GOT3 (cell line): ENCODE results near the gene ZNF107.
"Not testable (repeated sequence)": the region's sequence is repeated elsewhere in the genome, so short reads cannot be mapped to it uniquely, and the experiment has no call there.

ENCODE experiments used
- DNase-seq: peaks from one replicate; lab custom pipeline; 2025; ENCODE audit warnings: mixed read lengths; lab: John Stamatoyannopoulos, UW

Gene ZNF107

DNA sequence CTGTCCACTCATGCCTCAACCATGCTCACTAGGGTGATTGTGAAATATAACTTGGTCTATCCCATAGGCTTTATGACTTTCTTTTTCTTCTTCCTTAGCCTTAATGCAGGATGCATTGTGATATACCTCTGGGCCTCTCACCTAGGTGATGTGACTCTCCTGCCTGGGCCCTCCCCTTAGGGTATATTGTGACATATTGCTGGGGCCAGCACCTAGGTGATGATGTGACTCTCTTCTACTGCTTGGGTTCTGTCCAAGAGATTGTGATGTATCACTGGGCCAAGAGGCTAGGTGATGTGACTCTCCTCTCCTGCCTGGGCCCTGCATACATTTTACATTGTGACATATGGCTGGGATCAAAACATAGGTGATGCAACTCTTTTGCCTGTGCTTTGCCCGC lies 14.7 kb upstream of the ZNF107 start:
- DNase-seq: no peak

DNA sequence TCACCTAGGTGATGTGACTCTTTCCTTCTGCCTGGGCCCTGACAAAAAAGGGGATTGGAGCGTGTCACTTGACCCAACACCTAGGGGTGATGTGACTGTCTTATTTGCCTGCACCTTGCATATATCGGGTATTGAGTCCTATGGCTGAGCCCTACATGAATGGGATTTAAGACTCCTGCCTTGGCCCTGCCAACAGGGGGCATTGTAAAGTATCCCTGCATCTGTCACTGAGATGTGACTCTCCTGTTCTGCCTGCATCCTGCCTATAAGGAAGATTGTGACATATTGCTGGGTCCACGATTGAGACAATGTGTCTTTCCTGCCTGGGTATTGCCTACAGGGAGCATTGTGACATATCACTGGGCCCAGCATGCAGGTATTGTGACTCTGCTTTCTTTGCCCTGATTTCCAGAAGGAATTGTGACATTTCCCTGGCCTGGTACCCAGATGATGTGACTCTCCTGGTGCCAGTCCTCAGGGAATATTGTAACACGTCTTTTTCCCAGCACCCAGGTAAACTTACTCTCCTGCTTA lies 14.2 kb upstream of the ZNF107 start:
- DNase-seq: no peak

DNA sequence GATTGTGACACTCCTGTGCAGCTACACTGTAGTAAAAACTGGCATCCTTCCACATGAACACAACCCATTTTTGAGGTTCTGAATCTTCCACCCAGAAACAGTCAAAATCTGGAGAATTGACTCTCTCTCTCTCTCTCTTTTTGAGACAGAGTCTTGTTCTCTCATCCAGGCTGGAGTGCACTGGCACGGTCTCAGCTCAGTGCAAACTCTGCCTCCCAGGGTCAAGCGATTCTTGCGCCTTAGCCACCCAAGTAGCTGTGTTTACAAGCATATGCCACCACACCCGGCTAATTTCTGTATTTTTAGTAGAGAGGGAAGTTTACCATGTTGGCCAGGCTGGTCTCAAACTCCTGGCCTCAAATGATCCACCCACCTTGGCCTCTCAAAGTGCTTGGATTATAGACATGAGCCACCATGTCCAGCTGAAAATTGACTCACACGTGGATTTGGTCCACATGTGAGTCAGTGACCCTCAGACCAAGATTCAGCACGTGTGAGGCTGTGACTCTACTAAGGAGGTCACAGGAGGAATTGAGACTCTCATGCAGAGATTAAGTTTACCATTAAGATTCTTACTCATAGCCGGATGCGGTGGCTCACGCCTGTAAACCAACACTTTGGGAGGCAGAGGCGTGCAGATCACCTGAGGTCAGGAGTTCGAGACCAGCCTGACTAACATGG lies 12.1 kb upstream of the ZNF107 start:
- no peak for DNase-seq

DNA sequence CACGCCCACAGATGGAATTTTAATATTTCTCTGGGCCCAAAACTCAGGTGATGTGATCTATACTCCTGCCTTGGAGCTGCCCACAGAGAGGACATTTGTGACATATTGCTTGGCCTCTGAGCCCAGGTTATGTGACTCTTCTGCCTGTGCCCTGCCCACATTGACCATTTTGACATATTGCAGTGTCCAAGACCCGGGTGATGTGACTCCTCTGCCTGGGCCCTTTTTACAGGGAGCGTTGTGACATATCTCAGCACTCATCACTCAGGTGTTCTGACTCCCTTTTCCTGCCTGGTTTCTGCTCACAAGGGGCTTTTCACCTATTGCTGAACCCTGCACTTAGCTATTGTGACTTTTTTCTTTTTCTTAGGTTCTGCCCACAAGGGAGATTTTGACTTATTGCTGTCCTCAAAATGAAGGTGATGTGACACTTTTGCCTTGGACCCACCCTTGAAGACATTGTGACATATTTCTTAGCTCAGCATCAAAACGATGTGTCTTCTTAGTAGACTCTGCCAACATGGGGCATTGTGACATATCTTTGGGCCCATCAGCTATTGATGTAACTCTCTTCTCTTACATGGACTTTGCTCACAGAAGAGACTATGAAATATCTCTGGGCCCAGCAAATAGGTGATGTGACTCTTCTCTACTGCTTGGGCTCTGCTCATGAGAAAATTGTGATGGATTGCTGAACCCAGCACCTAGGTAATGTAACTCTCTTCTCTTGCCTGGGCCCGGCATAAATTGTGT lies 11.0 kb upstream of the ZNF107 start:
- DNase-seq: no peak

DNA sequence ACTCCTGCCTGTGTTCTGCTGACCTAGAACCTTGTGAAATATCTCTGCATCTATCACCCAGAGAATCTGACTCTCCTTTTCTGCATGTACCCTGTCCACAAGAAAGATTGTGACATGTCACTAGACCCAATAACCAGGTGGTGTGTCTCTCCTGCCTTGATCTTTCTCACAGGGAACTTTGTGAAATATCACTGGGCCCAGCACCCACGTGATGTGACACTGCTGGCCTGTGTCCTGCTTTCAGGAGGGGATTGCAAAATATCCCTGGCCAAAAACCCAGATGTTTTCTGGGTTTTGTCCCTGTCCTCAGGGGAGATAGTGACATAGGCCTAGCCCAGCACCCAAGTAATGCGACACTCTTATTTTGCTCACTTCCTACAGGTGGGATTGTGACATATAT lies 10.1 kb upstream of the ZNF107 start:
- DNase-seq: no peak

DNA sequence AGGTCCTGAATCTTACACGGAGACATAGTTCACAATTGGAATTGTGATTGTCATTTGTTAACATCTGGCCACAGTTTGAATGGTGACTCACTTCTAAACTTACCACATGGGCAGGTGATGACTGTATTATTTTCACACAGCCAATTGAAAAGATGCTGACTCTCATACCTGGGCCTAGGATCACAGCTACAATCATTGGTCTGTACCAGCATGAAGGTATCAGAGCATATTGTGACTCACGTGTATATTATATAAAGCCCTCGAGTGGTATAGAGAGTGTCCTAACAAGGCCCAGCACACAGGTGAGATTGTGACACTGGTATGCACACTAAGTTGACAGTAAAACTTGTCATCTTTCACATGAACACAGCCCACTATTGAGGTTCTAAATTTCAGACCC lies 9.4 kb upstream of the ZNF107 start:
- DNase-seq: no peak

DNA sequence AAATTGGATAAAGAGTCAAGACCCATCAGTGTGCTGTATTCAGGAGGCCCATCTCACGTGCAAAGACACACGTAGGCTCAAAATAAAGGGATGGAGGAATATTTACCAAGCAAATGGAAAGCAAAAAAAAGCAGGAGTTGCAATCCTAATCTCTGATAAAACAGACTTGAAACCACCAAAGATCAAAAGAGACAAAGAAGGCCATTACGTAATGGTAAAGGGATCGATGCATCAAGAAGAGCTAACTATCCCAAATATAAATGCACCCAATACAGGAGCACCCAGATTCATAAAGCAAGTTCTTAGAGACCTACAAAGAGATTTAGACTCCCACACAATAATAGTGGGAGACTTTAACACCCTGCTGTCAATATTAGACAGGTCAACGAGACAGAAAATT lies 3.8 kb upstream of the ZNF107 start:
- DNase-seq: not testable (repeated sequence)

DNA sequence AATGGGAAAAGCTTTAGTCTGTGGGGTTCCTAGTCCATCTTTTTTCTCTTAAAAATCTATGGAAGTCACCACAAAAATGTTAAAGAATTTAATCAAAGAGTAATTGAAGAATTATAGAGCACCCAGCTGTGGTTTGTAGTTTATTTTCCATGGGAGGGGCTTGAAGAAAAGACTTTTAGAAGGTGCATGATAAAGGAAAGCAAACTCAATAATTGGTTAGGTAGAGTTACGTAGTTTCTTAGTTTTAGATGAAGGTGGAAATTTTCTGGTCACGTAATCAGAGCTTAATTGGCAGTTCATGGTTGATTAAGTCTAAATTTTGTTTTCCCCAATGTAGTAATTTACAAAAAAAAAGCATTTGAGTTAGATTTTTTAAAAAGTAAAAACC lies 724 bp downstream of the ZNF107 start:
- no peak for DNase-seq

DNA sequence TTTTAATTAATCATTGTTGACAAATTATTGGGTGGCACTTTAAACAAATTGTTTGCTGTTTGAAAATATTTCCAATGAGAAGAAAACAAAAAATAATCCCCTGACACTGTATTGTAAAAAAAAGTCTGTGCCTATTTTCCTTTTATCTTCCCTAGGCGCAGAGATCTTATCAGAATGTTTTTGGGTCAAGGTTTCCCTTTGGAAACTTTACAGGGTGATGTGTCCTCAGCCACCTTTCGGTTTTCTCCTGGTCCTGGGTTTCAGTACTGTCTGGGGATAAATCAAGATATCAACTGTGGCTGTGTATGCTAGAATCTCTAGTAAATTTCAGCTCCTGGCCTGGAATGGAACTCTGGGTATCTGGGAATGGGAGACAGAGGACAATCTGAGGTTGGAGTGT lies 1.4 kb downstream of the ZNF107 start:
- no peak for DNase-seq

DNA sequence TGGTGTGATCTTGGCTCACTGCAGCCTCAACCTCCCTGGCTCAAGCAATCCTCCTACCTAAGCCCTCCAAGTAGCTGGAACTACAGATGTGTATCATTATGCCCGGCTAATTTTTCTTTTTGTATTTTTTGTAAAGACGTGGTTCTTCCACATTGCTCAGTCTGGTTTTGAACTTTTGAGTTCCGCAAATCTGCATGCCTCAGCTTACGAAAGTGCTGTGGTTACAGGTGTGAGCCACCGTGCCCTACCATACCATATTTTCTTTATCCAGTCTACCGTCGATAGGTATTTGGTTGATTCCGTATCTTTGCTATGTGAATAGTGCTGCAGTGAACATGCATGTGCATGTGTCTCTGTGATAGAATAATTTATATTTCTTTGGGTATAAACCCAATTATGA lies 6.5 kb downstream of the ZNF107 start:
- DNase-seq: no peak

DNA sequence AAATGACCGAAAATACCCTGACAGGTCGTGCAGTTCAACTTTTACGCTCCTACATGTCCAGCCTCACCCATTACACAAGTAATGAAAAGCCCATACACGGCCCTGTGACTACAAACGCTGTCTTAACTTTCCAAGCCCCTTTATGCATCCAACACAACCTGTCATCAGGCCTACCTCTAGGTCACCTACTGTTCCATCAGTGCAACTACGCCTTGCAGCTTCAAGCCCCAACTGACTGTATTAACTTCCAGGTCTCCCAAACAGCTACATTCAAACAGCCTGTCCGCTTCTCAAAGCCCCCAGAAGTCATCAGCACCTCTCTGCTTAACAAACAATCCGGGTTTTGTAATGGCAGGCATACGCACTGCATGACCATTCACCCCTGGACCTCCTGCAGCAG lies 19.2 kb downstream of the ZNF107 start:
- no peak for DNase-seq

DNA sequence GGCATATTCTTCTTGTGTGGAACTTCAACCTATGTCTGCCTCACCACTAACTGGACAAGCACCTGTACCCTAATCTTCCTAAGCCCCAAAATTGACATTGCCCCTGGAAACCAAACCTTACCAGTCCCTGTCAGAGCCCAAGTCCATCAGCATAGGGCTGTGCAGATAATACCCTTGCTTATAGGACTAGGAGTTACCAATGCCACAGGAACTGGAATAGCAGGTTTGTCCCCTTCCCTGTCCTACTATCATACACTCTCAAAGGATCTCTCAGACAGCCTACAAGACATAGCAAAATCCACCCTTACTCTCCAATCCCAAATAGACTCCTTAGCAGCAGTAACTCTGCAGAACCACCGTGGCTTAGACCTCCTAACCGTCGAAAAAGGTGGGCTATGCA lies 19.8 kb downstream of the ZNF107 start:
- no peak for DNase-seq

DNA sequence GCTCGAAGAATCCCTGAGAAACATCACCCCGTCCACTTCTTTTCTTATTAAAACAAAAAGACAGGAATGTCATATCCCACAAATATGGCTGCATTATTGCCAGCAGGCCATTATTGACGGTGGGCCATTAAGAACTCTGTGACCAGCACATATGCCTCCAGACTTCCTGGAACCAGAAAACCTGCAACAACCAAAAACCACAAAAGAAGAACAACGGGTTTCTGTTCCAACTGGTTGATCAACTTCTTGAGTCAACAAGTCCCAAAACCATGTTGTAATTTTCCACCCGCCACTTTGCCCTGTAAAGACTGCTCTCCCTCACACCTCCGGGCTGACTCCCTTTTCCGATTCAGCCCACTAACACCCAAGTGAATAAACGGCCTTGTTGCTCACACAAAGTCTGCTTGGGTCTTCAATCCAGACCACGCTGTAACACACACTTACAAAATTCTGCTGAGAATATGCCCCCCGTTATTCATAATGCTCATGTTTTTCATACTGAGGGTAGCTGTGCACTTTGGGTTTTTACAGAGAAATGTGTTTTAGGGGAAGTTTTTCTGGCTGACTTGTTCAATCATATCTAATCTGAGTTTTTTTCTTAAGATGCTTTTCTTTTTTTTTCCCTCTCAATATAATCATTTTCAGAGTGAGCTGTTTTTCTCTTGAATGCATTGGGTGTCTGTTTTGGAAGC lies 20.7 kb downstream of the ZNF107 start:
- DNase-seq: no peak

DNA sequence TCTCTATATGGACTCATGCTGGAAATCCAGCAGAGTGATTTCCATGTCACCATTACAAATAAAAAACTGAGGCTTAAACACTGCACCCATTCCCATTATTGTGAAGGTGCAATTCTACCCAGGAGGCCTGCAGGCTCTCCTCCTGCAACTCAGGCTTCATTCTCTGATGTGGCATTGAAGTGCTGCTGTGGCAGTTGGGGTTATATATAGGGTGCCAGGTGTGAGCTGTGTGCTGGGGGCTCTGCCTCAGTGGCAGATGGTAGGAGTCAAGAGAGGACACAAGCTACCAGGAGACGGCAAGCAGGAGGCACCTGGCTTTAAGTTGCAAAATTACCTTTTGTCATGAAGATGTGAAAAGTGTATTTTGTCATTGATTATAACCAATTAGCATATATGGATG lies 21.3 kb downstream of the ZNF107 start:
- no peak for DNase-seq

DNA sequence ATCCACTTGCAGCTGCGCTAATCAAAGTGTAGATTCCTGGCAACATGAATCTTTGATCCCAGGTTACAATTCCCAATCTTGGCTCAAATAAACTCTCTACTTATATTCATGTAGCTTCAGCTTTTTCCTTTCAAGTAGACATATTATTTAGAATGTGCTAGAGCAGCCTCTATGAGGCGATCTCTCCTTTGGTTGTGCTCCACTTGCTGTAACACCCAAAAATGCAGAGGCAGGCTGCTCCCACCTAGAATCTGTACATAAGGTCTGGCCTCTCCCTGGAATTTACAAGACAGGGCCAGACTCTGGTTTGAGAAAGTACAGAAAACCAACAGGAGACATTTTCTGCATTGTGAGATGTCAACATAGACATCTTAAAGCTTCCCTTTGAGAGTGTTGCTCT lies 23.1 kb downstream of the ZNF107 start:
- DNase-seq: no peak

DNA sequence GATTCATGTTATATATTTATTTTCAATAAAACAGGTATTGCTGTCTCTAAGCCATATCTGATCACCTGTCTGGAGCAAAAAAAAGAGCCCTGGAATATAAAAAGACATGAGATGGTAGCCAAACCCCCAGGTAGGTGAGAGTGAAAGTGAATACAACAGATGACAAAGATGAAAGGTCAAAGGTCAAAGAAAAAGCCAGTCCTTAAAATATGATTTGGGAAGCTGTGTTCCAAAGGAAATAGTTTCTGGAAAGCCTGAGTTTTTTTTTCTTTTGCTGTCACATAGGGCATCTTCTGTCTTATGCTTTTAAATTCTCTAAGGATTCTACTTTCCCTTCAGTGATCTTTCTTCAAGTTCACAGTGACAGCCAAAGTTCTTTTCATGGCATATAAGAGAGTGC lies 25.9 kb downstream of the ZNF107 start:
- DNase-seq: no peak

DNA sequence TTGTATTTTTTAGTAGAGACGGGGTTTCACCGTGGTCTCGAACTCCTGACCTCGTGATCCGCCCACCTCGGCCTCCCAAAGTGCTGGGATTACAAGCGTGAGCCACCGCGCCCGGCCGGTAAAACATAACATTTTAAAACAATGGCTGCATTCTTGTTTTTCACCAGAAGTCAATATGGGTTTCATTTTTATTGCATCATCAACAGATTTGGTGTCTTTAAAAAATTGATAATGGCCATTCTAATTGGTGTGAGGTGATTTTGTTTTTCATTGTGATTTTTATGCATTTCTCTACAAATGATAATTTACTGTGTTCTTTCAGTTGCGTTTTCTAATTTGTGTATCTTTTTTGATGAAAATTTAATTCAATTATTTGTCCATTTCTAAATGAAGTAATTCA lies 31.9 kb downstream of the ZNF107 start:
- not testable (repeated sequence) for DNase-seq

DNA sequence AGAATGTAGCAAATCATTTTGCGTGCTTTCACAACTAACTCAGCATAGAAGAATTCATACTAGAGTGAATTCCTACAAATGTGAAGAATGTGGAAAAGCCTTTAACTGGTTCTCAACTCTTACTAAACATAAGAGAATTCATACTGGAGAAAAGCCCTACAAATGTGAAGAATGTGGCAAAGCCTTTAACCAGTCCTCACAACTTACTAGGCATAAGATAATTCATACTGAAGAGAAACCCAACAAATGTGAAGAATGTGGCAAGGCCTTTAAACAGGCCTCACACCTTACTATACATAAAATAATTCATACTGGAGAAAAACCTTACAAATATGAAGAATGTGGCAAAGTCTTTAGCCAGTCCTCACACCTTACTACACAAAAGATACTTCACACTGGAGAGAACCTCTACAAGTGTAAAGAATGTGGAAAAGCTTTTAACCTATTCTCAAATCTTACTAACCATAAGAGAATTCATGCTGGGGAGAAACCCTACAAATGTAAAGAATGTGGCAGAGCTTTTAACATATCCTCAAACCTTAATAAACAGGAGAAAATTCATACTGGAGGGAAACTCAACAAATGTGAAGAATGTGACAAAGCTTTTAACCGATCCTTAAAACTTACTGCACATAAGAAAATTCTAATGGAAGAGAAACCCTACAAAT lies 40.8 kb downstream of the ZNF107 start:
- no peak for DNase-seq

DNA sequence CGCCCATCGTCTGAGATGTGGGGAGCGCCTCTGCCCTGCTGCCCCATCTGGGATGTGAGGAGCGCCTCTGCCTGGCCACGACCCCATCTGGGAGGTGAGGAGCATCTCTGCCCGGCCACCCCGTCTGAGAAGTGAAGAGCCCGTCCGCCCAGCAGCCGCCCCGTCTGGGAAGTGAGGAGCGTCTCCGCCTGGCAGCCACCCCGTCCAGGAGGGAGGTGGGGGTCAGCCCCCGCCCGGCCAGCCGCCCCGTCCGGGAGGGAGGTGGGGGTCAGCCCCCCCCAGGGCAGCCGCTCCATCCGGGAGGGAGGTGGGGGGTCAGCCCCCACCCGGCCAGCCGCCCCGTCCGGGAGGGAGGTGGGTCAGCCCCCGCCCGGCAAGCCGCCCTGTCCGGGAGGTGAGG lies 52.0 kb downstream of the ZNF107 start:
- DNase-seq: not testable (repeated sequence)

DNA sequence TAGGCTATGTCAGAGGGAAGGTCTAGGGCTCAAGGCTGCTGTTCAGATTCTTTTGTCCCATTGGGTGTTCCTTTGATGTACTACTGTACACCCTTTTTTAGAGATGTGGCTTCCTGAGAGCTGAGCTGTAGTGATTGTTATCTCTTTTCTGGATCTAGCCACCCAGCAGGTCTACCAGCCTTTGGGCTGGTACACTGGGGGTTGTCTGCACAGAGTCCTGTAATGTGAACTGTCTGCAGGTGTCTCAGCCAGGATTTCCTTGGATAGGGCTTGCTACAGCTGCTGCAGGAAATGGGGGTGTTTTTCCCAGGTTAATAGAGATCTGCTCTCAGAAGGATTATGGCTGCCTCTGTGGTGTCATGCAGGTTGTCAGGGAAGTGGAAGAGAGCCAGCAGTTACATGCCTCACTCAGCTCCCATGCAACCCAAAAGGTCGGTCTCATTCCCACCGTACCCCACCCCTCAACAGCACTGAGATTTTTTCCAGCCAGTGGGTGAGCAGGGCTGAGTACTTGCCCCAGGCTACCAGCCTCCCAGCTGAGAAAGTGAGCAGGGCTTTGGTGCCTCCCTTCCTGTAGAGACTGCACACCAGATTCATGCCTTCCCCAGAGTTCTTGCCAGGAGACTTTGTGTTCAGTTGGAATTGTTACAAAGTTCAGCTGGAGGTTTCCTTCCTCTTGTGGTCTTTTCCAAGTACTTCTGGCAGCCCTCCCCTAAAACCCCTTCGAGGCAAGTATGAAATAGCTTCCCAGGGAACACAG lies 63.3 kb downstream of the ZNF107 start:
- DNase-seq: no peak

DNA sequence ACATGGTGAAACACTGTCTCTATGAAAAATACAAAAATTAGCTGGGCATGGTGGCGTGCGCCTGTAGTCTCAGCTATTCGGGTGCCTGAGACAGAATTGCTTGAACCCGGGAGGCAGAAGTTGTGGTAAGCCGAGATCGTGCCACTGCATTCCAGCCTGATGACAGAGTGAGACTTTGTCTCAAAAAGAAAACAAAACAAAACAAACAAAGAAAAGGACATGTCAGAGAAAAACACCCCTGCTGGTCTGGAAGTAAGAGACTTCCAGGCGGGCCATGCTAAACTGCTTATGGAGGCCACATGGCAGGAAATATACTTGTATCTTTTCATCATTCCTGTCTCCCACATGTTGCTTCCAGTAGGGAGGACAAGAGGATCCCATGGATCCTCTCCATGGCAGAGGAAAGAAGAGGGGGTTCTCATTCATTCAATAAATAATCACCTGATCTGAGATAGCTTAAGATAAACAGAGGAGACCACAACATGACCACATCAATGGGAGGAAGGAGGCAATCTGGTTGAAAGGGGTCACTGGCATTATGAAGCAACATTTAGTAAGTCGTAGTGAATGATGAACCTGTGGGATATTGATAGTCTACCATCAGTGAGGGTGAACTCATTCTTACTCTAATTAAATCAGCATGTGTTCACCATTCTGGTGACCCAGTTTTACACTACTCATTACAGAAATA lies 67.8 kb downstream of the ZNF107 start:
- DNase-seq: no peak
